ENCODE data around the gene CTNNA2. TPM values are rescaled to one million over a fixed set of nuclear protein-coding genes. Genes with fewer than 3 reads are reported as not detected.

Gene CTNNA2
- total RNA-seq, 3 donors from 2014 or later: 0.29 to 4.2 (median 1.1) TPM

DNA sequence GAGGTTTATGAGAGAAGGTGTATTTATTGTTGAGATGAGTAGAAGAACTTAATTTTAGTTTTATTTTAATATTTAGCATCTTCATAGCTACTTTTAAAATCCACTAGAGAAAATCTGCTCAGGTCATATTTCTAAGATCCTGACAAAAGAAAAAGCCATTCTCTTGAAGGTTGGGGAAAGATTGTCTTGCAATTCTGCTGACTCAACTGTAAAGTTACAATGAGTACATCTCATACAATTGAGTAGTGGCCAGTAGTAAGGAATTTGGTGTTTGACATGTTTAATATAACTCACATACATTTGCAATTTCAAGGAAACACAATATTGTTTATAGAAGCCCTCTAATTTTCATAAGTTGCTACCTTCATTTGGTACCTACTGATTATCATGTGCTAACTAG is 447.2 kb downstream of the CTNNA2 start:
- no peak for ATAC-seq
- H3K9me3 ChIP-seq: no peaks in the 10 kb centered on the region
- H3K36me3 ChIP-seq (ENCODE audit: low read depth): no peaks in the 10 kb centered on the region
- no peak for DNase-seq
- TF ChIP-seq, protein P1, sequence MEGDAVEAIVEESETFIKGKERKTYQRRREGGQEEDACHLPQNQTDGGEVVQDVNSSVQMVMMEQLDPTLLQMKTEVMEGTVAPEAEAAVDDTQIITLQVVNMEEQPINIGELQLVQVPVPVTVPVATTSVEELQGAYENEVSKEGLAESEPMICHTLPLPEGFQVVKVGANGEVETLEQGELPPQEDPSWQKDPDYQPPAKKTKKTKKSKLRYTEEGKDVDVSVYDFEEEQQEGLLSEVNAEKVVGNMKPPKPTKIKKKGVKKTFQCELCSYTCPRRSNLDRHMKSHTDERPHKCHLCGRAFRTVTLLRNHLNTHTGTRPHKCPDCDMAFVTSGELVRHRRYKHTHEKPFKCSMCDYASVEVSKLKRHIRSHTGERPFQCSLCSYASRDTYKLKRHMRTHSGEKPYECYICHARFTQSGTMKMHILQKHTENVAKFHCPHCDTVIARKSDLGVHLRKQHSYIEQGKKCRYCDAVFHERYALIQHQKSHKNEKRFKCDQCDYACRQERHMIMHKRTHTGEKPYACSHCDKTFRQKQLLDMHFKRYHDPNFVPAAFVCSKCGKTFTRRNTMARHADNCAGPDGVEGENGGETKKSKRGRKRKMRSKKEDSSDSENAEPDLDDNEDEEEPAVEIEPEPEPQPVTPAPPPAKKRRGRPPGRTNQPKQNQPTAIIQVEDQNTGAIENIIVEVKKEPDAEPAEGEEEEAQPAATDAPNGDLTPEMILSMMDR (IDR thresholded peaks at IDR 0.05): no peak
- H3K4me1 ChIP-seq (ENCODE audit: low read depth): peaks cover 6% of the 10 kb centered on the region
- intact Hi-C loops (cut with DNase I, micrococcal nuclease): no loop called here
- no peak overlapping the region for H3K4me3 ChIP-seq

- no peaks in the 10 kb centered on the region for H3K9me3 ChIP-seq
- no peaks in the 10 kb centered on the region for H3K36me3 ChIP-seq (ENCODE audit: low read depth)
- TF ChIP-seq, protein P1 (IDR thresholded peaks at IDR 0.05): no peak
- H3K4me3 ChIP-seq: no peak overlapping the region
- intact Hi-C loops (cut with DNase I, micrococcal nuclease): no loop called here
- peak; percentile 93 for ATAC-seq
- peaks cover 6% of the 10 kb centered on the region for H3K4me1 ChIP-seq (ENCODE audit: low read depth)
- peak in 1 of 3 donors; percentile 51 for DNase-seq
These were observed 447.7 kb downstream of the CTNNA2 start for GRCh38 chr2:79960519-79960918.

- intact Hi-C loops (cut with DNase I, micrococcal nuclease): no loop called here
- no peaks in the 10 kb centered on the region for H3K36me3 ChIP-seq (ENCODE audit: low read depth)
- ATAC-seq: no peak
These were observed 452.1 kb downstream of the CTNNA2 start for GRCh38 chr2:79964966-79965365.

DNA sequence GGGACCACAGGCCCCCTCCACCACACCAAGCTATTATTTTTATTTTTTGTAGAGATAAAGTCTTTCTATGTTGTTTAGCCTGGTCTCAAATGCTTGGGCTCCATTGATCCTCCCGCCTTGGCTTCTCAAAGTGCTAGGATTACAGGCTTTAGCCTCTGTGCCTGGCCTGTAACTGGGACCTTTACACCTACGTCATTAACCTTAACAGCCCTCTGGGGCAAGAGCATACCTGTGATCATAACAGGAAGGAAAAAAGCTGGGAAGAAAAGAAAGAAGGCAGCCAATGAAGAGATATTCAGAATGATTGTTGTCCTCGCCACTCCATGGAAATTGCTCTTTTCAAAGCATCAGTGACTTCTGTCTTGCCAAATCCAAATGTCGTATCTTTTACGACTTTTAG is 453.5 kb downstream of the CTNNA2 start:
- H3K4me1 ChIP-seq (ENCODE audit: low read depth): peaks cover 7% of the 10 kb centered on the region
- no peak overlapping the region for H3K4me3 ChIP-seq
- intact Hi-C loops (cut with DNase I, micrococcal nuclease): no loop called here
- TF ChIP-seq, protein P1 (IDR thresholded peaks at IDR 0.05): no peak
- H3K36me3 ChIP-seq (ENCODE audit: low read depth): no peaks in the 10 kb centered on the region
- ATAC-seq (peak; percentile 77), DNase-seq (peak in 1 of 3 donors; percentile 18)
- H3K9me3 ChIP-seq: no peaks in the 10 kb centered on the region

More at GRCh38 chr2:79964966-79965365, 452.1 kb downstream of the CTNNA2 start:
- H3K4me1 ChIP-seq (ENCODE audit: low read depth): peaks cover 10% of the 10 kb centered on the region
- DNase-seq: no peak
- H3K9me3 ChIP-seq: no peaks in the 10 kb centered on the region
- no peak overlapping the region for H3K4me3 ChIP-seq
- TF ChIP-seq, protein P1 (IDR thresholded peaks at IDR 0.05): no peak

DNA sequence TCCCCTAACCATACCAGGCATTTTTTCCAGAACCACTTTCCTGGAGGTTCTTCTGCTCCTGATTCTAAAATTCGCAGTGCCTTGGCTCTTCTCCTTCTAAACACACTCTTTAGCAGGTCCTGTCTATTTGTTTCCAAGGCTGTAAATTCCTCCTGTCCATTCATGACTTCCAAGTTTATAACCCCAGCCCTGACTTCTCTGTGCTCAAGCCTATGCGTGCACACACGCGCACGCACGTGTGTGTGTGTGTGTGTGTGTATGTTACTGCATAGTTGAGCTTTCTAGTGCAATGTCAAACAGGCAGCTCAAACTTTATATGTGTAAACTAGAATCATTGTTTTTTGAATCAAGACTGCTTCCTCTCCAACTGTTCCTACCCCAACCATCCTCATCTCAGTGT is 454.0 kb downstream of the CTNNA2 start:
- Histone ChIP-seq H3K36me3 (ENCODE audit: low read depth) (no peaks in the 10 kb centered on the region), H3K9me3 (no peaks in the 10 kb centered on the region), H3K4me1 (ENCODE audit: low read depth) (peaks cover 4% of the 10 kb centered on the region), H3K4me3 (no peak overlapping the region)
- intact Hi-C loops (cut with DNase I, micrococcal nuclease): no loop called here
- TF ChIP-seq, protein P1 (IDR thresholded peaks at IDR 0.05): no peak
- DNase-seq: peak in 1 of 3 donors; percentile 29
- ATAC-seq: peak; percentile 65

GRCh38 chr2:79971807-79972206 is 459.0 kb downstream of the CTNNA2 start:
- no peaks in the 10 kb centered on the region for H3K9me3 ChIP-seq
- no peaks in the 10 kb centered on the region for H3K4me1 ChIP-seq (ENCODE audit: low read depth)
- ATAC-seq: no peak
- TF ChIP-seq, protein P1 (IDR thresholded peaks at IDR 0.05): no peak
- intact Hi-C loops (cut with DNase I, micrococcal nuclease): no loop called here
- no peak for DNase-seq
- H3K4me3 ChIP-seq: no peak overlapping the region
- no peaks in the 10 kb centered on the region for H3K36me3 ChIP-seq (ENCODE audit: low read depth)
